ENCODE results near the gene CDK8. TPM values are rescaled to one million over a fixed set of nuclear protein-coding genes. Genes with fewer than 3 reads are reported as not detected.

The CDK8 gene
- total RNA-seq, 1 donor from 2014 or later: 25.3 TPM

DNA sequence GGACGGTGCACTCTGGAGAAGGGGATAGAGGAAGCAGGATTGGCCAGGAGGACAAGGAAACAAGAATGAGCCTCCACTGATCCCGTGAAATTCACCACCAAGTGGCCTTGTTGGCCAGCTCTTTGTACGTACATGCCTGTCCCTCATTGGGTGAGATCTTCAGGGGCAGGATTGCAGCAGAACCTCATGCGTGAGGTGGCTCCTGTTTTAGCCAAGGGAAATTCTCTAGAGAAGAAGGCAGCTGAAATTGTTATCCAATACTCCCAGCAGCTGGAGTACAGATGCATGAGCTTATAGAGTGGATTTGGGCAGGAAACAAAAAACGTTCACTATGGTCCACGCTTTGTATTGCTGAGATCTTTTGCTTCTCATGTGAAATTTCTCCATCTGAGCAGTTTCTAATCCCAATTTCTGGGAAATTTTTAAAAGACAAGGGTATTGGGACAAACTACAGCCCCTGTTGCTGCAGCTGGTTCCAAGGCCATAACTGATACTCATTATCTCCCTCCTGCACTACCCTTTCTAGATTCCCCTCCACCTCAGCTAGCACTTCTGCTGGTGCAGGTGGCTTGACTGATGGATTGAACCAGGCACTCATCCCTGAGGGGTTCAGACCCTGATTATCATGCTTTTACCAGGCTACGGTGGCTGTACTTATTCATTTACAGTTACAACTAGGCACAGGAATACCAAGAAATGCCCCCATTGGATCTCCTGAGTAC is 27.9 kb upstream of the CDK8 start:
- no peak overlapping the region for H3K4me3 Mint-ChIP-seq
- H3K4me1 Mint-ChIP-seq: peaks cover 12% of the 10 kb centered on the region
- no peak overlapping the region for H3K27ac Mint-ChIP-seq
- no peaks in the 10 kb centered on the region for H3K9me3 Mint-ChIP-seq
- DNase-seq (ENCODE audit: low spot score in 2 of 2, unreplicated experiment in 2 of 2): no peak
- no peaks in the 10 kb centered on the region for H3K36me3 Mint-ChIP-seq
- no peaks in the 10 kb centered on the region for H3K27me3 Mint-ChIP-seq (ENCODE audit: low read depth)
- TF ChIP-seq, protein P1, sequence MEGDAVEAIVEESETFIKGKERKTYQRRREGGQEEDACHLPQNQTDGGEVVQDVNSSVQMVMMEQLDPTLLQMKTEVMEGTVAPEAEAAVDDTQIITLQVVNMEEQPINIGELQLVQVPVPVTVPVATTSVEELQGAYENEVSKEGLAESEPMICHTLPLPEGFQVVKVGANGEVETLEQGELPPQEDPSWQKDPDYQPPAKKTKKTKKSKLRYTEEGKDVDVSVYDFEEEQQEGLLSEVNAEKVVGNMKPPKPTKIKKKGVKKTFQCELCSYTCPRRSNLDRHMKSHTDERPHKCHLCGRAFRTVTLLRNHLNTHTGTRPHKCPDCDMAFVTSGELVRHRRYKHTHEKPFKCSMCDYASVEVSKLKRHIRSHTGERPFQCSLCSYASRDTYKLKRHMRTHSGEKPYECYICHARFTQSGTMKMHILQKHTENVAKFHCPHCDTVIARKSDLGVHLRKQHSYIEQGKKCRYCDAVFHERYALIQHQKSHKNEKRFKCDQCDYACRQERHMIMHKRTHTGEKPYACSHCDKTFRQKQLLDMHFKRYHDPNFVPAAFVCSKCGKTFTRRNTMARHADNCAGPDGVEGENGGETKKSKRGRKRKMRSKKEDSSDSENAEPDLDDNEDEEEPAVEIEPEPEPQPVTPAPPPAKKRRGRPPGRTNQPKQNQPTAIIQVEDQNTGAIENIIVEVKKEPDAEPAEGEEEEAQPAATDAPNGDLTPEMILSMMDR (IDR thresholded peaks at IDR 0.05; ENCODE audit: unreplicated experiment): no peak

DNA sequence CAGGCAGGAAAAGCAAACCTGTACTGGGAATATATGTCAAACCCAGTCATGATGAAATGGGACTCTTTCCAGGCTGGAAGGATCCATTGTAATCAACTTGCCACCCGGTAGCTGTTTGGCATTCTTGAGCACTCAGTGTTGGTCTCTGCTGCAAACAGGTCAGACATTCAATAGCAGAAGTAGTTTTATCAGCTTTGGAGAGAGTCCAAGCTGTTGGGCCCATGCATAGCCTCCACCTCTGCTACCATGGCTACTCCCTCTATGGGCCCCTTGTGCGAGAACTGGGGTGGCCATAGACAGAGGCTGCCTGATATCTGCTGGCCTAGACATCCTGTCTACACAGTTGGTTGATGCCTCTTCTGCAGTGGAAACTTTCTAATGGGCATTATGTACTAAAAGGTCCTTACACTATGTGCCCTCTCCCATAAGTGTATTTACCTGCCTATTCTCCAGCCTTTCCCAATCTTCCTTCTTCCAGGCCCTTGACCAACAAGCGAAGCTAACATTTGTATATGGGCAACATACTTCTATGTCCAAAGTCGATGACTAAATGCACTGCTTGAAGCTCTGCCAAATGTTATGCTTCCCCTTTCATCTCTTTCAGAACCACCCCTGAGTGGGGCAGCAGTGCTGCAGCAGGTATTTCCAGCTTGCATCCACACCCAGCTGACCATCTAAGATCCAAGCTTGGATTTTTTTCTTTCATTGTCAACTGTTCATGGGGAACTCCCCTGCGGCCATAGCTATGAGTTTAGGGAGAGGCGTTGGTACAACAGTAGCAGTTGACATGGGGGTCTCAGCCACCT is 26.6 kb upstream of the CDK8 start:
- Mint-ChIP-seq H3K27me3 (ENCODE audit: low read depth) (no peaks in the 10 kb centered on the region), H3K27ac (no peak overlapping the region), H3K36me3 (no peaks in the 10 kb centered on the region), H3K9me3 (no peaks in the 10 kb centered on the region), H3K4me3 (no peak overlapping the region), H3K4me1 (peaks cover 7% of the 10 kb centered on the region)
- DNase-seq (ENCODE audit: low spot score in 2 of 2, unreplicated experiment in 2 of 2): no peak
- TF ChIP-seq, protein P1 (IDR thresholded peaks at IDR 0.05; ENCODE audit: unreplicated experiment): no peak

DNA sequence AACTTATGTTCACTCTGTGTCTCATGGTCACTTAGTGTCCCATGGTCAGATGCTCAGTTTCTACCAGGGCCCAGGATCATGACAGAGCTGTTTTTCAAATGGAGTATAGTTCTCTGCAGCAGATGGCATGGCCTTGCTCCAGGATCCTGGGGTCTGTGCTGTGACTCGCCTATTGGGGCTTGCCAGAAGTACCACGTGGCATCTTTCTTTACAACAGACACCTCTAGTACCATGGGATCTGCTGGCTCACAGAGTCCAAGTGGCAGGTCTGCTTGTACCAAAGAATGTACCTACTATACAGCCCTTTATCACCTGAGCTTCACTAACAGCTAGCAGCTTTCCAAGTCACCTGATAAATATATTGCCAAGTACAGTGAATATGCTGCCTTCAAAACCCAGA is 25.8 kb upstream of the CDK8 start:
- peaks cover 4% of the 10 kb centered on the region for H3K4me1 Mint-ChIP-seq
- no peaks in the 10 kb centered on the region for H3K27me3 Mint-ChIP-seq (ENCODE audit: low read depth)
- TF ChIP-seq, protein P1 (IDR thresholded peaks at IDR 0.05; ENCODE audit: unreplicated experiment): no peak
- no peak for DNase-seq (ENCODE audit: low spot score in 2 of 2, unreplicated experiment in 2 of 2)
- H3K27ac Mint-ChIP-seq: no peak overlapping the region
- no peaks in the 10 kb centered on the region for H3K9me3 Mint-ChIP-seq
- no peaks in the 10 kb centered on the region for H3K36me3 Mint-ChIP-seq
- H3K4me3 Mint-ChIP-seq: no peak overlapping the region

DNA sequence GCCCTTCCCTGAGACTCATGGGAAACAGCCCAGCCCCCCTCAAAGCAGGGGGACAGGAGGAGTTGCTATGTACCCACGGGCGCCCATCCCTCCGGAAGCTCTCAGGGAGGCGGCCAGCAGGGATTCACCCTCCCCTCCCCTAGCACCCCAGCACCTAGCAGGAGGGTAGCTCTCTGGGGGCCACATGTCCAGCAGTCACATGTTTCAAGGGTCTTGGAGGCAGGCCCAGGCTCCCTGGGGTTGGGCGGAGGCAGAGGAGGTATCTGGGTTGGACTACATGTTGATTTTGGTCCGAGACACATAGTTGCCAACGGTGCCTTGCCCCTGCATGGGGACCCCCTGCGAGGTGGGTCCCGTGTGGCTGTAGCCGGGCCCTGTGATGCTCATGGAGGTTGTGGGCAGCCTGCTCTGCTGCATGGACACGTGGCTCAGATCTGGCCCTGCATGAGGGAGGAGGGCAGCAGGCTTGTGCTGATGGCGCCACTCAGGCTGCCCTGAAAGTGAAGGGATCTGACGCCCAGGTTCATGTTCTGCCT is 24.8 kb upstream of the CDK8 start:
- no peak overlapping the region for H3K27ac Mint-ChIP-seq
- H3K4me3 Mint-ChIP-seq: no peak overlapping the region
- no peak for DNase-seq (ENCODE audit: low spot score in 2 of 2, unreplicated experiment in 2 of 2)
- H3K27me3 Mint-ChIP-seq (ENCODE audit: low read depth): no peaks in the 10 kb centered on the region
- H3K36me3 Mint-ChIP-seq: no peaks in the 10 kb centered on the region
- TF ChIP-seq, protein P1 (IDR thresholded peaks at IDR 0.05; ENCODE audit: unreplicated experiment): no peak
- no peaks in the 10 kb centered on the region for H3K4me1 Mint-ChIP-seq
- no peaks in the 10 kb centered on the region for H3K9me3 Mint-ChIP-seq

DNA sequence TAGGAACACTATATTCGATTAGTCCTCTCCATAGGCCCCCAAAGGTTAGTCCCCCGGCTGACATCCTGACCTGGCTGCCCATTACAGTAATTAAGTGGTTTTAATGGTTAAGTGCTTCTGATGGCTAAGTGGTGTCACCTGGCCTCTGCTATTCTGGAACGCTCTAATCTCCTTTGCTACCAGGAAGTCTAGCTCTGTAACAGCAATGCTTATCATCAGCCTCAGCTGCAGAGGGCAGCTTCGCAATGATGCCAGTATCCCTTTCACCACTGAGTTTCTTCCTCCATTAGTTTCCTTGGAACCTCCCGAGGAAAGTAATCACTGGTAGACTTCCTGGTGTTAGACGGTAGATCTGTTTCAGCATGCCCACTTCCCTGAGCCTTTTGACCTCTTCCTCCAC is 23.2 kb upstream of the CDK8 start:
- Mint-ChIP-seq H3K36me3 (no peaks in the 10 kb centered on the region), H3K4me3 (no peak overlapping the region), H3K4me1 (no peaks in the 10 kb centered on the region), H3K27me3 (ENCODE audit: low read depth) (peaks cover 7% of the 10 kb centered on the region), H3K27ac (no peak overlapping the region), H3K9me3 (no peaks in the 10 kb centered on the region)
- no peak for DNase-seq (ENCODE audit: low spot score in 2 of 2, unreplicated experiment in 2 of 2)
- TF ChIP-seq, protein P1 (IDR thresholded peaks at IDR 0.05; ENCODE audit: unreplicated experiment): no peak
